CD4-positive, alpha-beta T cell treated with Interleukin-15 for 1 hour (primary cell): ENCODE data around the gene TESK1.
"Not testable (repeated sequence)": the region's sequence is repeated elsewhere in the genome, so short reads cannot be mapped to it uniquely, and the experiment has no call there.

ENCODE experiments used
- DNase-seq: peaks from one replicate; pipeline ENCODE4 v3.0.0-alpha.2; 2020

TESK1 gene

DNA sequence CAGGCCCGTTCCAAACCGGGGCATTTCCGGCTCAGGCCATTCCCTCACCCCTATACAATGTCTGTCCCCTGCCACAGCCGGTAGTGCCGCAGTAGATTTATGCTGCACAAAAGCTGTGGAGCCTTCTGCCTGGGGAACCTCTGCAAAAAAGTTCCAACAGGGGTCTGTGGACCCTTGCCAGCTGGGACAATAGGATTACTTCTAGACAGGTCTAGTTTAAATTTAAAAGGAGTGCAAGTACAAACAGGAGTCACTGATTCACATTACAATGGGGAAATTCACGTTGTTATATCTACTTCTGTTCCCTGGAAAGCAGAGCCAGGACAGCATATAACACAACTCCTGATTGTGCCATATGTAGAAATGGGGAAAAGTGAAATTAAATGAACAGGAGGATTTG is 21.5 kb upstream of the TESK1 start:
- not testable (repeated sequence) for DNase-seq

DNA sequence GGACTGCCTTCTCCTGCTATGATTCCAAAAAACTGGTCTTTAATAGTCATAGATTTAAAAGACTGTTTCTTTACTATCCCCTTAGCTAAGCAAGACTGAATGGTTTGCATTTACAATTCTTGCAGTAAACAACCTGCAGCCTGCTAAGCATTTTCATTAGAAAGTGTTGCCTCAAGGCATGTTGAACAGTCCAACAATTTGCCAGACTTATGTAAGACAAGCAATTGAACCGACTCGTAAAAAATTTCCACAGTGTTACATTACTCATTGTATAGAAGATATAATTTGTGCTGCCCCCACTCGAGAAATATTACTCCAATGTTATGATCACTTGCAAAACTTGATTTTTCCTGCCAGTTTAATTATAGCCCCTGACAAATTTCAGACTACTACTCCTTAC is 20.4 kb upstream of the TESK1 start:
- DNase-seq, result not testable (repeated sequence)

DNA sequence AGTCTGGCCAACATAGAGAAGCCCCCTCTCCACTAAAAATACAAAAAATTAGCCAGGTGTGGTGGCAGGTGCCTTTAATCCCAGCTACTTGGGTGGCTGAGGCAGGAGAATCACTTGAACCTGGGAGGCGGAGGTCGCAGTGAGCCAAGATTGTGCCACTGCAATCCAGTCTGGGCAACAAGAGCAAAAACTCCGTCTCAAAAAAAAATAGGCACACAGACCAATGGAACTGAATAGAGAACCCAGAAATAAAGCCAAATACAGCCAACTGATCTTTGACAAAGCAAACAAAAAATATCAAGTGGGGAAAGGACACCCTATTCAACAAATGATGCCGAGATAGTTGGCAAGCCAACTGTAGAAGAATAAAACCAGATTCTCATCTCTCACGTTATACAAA is 16.6 kb upstream of the TESK1 start:
- not testable (repeated sequence) for DNase-seq

- DNase-seq, result no peak
Measured at GRCh38 chr9:35593581-35593980, 11.5 kb upstream of the TESK1 start.

GRCh38 chr9:35594471-35594870 is 10.6 kb upstream of the TESK1 start:
- no peak for DNase-seq

- DNase-seq, result not testable (repeated sequence)
Measured at GRCh38 chr9:35596907-35597306, 8.2 kb upstream of the TESK1 start.

- no peak for DNase-seq
Measured at GRCh38 chr9:35598866-35599590, 6.0 kb upstream of the TESK1 start.

GRCh38 chr9:35599763-35600604 is 5.1 kb upstream of the TESK1 start:
- DNase-seq, result no peak

DNA sequence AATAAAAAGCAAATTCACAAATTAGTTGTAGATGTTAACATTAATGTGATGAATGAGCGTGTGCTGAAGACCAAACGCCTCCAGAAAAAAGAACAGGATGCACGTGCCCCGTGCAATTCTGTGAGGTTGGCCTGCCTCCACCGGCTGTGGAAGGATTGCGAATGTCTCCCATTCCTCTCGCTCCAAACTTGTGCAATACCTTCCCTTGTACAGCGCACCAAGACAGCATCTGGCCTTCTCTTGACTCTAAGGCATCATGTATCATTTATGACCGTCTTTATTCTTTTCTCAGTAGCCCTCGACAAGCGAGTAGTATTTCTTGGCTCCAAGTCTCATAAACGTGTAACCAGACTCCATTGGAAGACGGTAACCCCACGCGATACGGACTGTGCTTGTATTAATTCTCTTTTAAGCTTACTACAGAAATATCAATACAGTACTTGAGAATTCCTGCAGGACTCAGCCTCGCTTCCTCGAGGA is 1.5 kb upstream of the TESK1 start:
- no peak for DNase-seq

DNA sequence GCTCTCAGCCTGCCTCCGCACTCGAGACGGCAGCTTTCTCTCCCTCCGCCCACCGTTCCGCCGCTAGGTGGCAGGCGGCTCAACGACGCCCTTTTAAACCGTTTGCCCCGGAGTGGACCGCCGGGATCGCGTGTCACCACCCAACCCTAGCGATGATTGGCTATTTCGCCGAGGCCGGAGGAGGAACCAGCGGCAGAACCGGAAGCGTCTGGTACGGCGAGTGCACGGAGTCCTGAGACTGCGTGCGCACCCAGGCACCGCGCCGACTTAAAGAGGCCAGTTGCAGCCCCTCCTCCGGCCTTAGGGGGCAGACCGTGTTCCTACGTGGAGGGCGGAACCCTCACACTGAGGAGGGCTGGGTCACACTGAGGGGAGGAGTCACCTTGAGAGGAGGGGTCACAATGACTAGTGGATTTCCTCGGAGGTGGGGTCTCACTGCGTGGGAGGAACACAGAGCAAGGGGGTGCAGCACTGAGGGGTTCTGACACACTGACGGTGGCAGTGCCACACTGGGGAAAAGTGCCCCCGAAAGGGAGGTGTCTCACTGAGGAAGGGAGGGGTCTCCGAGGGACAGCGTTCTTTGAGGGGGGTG is 980 bp upstream of the TESK1 start:
- peak; percentile 100 for DNase-seq

- DNase-seq, result peak; percentile 33
Measured at GRCh38 chr9:35605351-35606137, 482 bp downstream of the TESK1 start.

DNA sequence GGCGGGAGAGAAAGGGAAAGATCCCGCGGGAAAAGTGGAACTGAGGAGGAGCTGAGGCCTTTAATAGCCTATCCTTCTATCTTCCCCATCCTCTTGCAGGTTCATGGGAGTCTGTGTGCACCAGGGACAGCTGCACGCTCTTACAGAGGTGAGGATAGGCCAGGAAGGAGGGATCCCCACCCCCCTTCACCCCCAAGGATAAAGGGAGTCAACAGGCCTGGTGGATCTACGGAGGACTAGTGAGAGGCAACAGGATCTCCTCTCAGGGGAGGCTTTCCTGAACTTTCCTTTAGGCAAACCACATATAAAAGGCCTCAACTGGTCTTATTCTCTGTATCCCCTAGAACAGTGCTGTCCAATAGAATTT is 1.1 kb downstream of the TESK1 start:
- DNase-seq, result no peak

DNA sequence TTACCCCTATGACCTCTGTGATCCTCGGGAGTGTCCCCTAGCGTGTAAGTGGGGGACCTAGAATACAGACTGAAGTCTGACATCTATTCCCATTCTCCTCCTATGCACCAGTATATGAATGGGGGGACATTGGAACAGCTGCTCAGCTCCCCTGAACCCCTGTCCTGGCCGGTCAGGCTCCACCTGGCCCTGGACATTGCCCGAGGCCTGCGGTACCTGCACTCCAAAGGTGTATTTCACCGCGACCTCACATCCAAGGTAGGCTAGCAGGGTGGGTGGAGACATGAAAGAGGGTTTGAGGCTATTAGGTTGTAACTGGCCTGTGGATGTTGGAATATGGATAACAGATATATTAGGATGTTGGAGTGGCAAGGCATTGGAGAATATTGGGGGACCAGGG is 1.7 kb downstream of the TESK1 start:
- DNase-seq, result no peak

DNA sequence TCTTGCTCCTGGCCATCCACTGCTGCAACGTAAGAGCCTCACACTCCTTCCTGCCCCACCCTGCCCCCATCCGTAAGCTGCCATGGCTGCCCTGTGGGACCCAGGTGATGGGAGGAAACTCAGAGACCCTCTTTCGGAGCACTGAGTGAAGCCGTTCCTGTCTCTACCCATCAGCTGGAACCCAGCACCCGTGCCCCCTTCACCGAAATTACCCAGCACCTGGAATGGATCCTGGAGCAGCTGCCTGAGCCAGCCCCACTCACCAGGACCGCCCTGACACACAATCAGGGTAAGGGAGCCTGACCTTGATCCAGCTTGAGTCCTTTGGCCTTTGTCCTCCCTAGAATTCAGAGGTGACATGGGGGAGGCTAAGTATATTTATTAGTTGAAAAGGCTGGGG is 3.2 kb downstream of the TESK1 start:
- no peak for DNase-seq

GRCh38 chr9:35609001-35609819 is 4.1 kb downstream of the TESK1 start:
- DNase-seq, result no peak

GRCh38 chr9:35609820-35610163 is 4.7 kb downstream of the TESK1 start:
- DNase-seq, result no peak

DNA sequence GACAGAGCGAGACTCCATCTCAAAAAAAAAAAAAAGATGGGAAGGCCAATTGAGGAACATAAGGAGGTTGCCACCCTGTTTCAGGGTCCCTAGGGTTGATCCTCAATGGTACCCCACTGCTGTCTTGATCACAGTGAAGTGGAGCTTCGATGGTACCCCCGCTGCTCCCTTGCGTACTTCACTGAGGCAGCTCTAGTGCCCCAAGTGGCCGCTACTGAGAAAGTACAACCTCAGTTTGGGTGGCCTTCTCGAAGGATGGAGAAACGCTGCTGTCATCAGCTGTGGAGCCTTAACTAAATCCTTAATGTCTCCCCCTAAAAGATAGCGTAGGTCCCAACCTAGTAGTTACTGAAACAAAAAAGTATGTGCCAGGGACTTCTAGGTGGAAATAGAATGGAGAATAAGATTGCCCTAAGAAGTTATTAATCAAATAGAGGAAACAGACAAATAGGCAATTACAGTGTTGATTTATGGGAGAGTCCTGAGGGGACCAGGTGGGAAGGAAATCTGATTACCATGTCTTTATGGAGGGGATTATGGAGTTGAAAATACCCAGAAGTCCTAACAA is 6.3 kb downstream of the TESK1 start:
- DNase-seq, result peak; percentile 68

- not testable (repeated sequence) for DNase-seq
Measured at GRCh38 chr9:35612066-35612465, 7.0 kb downstream of the TESK1 start.

GRCh38 chr9:35612843-35613242 is 7.8 kb downstream of the TESK1 start:
- no peak for DNase-seq

DNA sequence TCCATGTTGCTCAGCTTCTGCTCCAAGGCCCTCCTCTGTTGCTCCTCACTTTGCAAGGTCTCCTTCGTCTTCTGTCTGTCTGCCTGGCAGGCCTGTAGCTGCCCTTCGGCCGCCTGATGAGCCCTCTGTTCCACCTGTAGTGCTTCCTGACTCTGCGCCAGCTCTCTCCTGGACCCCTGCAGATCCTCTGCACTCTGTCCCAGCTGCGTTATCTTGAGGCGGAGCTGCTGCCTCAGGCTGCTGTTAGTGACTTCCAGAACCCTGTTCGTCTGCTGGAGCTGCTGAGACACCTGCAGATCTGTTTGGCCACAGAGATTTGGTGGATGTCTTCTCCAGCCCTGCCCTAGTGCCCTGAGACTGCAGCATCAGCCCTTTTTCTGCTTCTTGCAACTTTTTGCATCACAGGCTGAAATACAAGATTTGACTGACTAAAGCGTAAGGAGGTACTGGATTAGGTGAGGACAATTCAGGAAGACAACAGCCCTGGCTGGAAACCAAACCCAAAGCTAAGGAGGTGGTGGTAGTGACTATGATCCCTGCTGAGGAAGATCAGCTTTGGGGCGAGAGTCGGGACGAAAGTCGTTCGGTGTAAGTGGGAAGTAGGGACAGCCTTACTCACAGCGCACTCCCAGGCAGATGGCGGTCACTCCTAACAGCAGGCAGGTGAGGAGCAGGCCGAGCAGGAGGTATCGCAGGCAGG is 11.1 kb downstream of the TESK1 start:
- no peak for DNase-seq
